ENCODE results near the gene ITGB6.

DNA sequence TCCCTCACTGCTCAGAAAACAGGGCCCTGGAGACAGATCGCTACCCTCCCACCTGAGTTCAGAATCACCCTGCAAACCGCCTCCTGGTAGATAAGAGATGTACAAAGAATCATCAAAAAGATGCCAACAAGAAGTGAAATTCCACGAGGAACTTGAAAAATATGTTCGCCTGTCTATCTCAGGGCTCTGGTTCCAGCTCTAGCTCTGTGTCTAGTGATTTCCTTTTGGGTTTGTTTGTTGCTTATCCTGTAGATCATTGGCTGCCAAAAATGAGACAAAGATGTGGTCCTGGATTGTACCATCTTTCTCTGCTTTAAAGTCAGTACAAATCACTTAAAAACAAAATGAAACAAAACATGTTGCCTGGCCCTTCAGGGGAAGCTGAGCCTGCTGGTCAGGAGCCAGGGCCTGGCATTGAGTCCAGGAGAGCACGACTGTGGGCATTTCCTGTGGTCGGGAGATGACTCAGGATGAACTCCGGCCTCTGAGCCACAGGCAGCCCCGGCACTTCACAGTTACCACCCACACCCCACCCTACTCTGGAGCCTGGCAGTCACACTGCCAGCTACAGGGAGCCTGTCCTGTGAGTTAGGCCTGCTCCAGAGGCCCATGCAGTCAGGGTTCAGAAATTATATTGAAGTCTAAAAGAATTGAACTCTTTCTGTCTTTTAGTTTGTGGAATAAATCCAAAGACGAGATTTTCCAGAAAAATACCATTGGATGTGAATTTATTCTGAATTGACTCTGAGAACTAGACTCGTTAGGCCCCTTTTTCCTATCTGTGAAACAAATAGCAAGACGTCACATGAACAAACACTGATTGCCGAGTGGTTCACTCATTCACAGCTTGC is 8.0 kb upstream of the ITGB6 start:
- no peak for TF ChIP-seq POLR2A (IDR thresholded peaks at IDR 0.05; ENCODE audit: low read length)
- TF ChIP-seq GATA1 (IDR thresholded peaks at IDR 0.05; ENCODE audit: low read depth, low read length), result no peak

All from erythroblast (primary cell).